ENCODE data around the gene SH3PXD2A. TPM values are rescaled to one million over a fixed set of nuclear protein-coding genes. Genes with fewer than 3 reads are reported as not detected.
"Not testable (repeated sequence)": the region's sequence is repeated elsewhere in the genome, so short reads cannot be mapped to it uniquely, and the experiment has no call there.

SH3PXD2A gene
- total RNA-seq, 1 donor = 3.1 TPM

- Histone ChIP-seq H3K4me3 (ENCODE audit: low read length) (no peak overlapping the region), H3K9me3 (ENCODE audit: low read depth, low read length) (no peaks in the 10 kb centered on the region), H3K27me3 (ENCODE audit: insufficient read depth, low read length) (peaks cover 3% of the 10 kb centered on the region), H3K4me1 (ENCODE audit: insufficient read depth, low read length) (peaks cover 27% of the 10 kb centered on the region)
Measured at GRCh38 chr10:103847909-103848468, 7.4 kb downstream of the SH3PXD2A start.

- H3K27me3 ChIP-seq (ENCODE audit: insufficient read depth, low read length) = no peaks in the 10 kb centered on the region
- no peaks in the 10 kb centered on the region for H3K9me3 ChIP-seq (ENCODE audit: low read depth, low read length)
- peaks cover 27% of the 10 kb centered on the region for H3K4me1 ChIP-seq (ENCODE audit: insufficient read depth, low read length)
- no peak overlapping the region for H3K4me3 ChIP-seq (ENCODE audit: low read length)
Measured at GRCh38 chr10:103847346-103847745, 8.0 kb downstream of the SH3PXD2A start.

- Histone ChIP-seq H3K9me3 (ENCODE audit: low read depth, low read length) (no peaks in the 10 kb centered on the region), H3K27me3 (ENCODE audit: insufficient read depth, low read length) (no peaks in the 10 kb centered on the region), H3K4me3 (ENCODE audit: low read length) (no peak overlapping the region), H3K4me1 (ENCODE audit: insufficient read depth, low read length) (peaks cover 27% of the 10 kb centered on the region)
Measured at GRCh38 chr10:103845972-103846371, 9.4 kb downstream of the SH3PXD2A start.

GRCh38 chr10:103845346-103845745 lies 10.0 kb downstream of the SH3PXD2A start:
- H3K4me3 ChIP-seq (ENCODE audit: low read length); H3K27me3 ChIP-seq (ENCODE audit: insufficient read depth, low read length); H3K9me3 ChIP-seq (ENCODE audit: low read depth, low read length): not testable (repeated sequence)
- H3K4me1 ChIP-seq (ENCODE audit: insufficient read depth, low read length) = peaks cover 21% of the 10 kb centered on the region

GRCh38 chr10:103843854-103844570 lies 11.4 kb downstream of the SH3PXD2A start:
- peaks cover 12% of the 10 kb centered on the region for H3K4me1 ChIP-seq (ENCODE audit: insufficient read depth, low read length)
- H3K4me3 ChIP-seq (ENCODE audit: low read length) = no peak overlapping the region
- H3K9me3 ChIP-seq (ENCODE audit: low read depth, low read length) = no peaks in the 10 kb centered on the region
- no peaks in the 10 kb centered on the region for H3K27me3 ChIP-seq (ENCODE audit: insufficient read depth, low read length)

- Histone ChIP-seq H3K9me3 (ENCODE audit: low read depth, low read length) (no peaks in the 10 kb centered on the region), H3K27me3 (ENCODE audit: insufficient read depth, low read length) (no peaks in the 10 kb centered on the region), H3K4me3 (ENCODE audit: low read length) (no peak overlapping the region), H3K4me1 (ENCODE audit: insufficient read depth, low read length) (peaks cover 12% of the 10 kb centered on the region)
Measured at GRCh38 chr10:103843045-103843444, 12.3 kb downstream of the SH3PXD2A start.

- H3K27me3 ChIP-seq (ENCODE audit: insufficient read depth, low read length) = no peaks in the 10 kb centered on the region
- peaks cover 12% of the 10 kb centered on the region for H3K4me1 ChIP-seq (ENCODE audit: insufficient read depth, low read length)
- H3K9me3 ChIP-seq (ENCODE audit: low read depth, low read length) = no peaks in the 10 kb centered on the region
- no peak overlapping the region for H3K4me3 ChIP-seq (ENCODE audit: low read length)
Measured at GRCh38 chr10:103842605-103843004, 12.8 kb downstream of the SH3PXD2A start.

- no peaks in the 10 kb centered on the region for H3K9me3 ChIP-seq (ENCODE audit: low read depth, low read length)
- no peak overlapping the region for H3K4me3 ChIP-seq (ENCODE audit: low read length)
- peaks cover 10% of the 10 kb centered on the region for H3K4me1 ChIP-seq (ENCODE audit: insufficient read depth, low read length)
- H3K27me3 ChIP-seq (ENCODE audit: insufficient read depth, low read length) = no peaks in the 10 kb centered on the region
Measured at GRCh38 chr10:103841519-103841918, 13.9 kb downstream of the SH3PXD2A start.

- H3K27me3 ChIP-seq (ENCODE audit: insufficient read depth, low read length) = no peaks in the 10 kb centered on the region
- peaks cover 2% of the 10 kb centered on the region for H3K4me1 ChIP-seq (ENCODE audit: insufficient read depth, low read length)
- no peaks in the 10 kb centered on the region for H3K9me3 ChIP-seq (ENCODE audit: low read depth, low read length)
- no peak overlapping the region for H3K4me3 ChIP-seq (ENCODE audit: low read length)
Measured at GRCh38 chr10:103840740-103841070, 14.7 kb downstream of the SH3PXD2A start.

GRCh38 chr10:103839872-103840739 lies 15.3 kb downstream of the SH3PXD2A start:
- Histone ChIP-seq H3K4me3 (ENCODE audit: low read length) (no peak overlapping the region), H3K4me1 (ENCODE audit: insufficient read depth, low read length) (no peaks in the 10 kb centered on the region), H3K9me3 (ENCODE audit: low read depth, low read length) (no peaks in the 10 kb centered on the region), H3K27me3 (ENCODE audit: insufficient read depth, low read length) (no peaks in the 10 kb centered on the region)

GRCh38 chr10:103839519-103839871 lies 15.9 kb downstream of the SH3PXD2A start:
- Histone ChIP-seq H3K27me3 (ENCODE audit: insufficient read depth, low read length) (no peaks in the 10 kb centered on the region), H3K9me3 (ENCODE audit: low read depth, low read length) (no peaks in the 10 kb centered on the region), H3K4me1 (ENCODE audit: insufficient read depth, low read length) (no peaks in the 10 kb centered on the region), H3K4me3 (ENCODE audit: low read length) (no peak overlapping the region)

GRCh38 chr10:103838862-103839518 lies 16.4 kb downstream of the SH3PXD2A start:
- no peaks in the 10 kb centered on the region for H3K9me3 ChIP-seq (ENCODE audit: low read depth, low read length)
- H3K4me1 ChIP-seq (ENCODE audit: insufficient read depth, low read length) = no peaks in the 10 kb centered on the region
- no peaks in the 10 kb centered on the region for H3K27me3 ChIP-seq (ENCODE audit: insufficient read depth, low read length)
- no peak overlapping the region for H3K4me3 ChIP-seq (ENCODE audit: low read length)

GRCh38 chr10:103838070-103838395 lies 17.3 kb downstream of the SH3PXD2A start:
- Histone ChIP-seq H3K4me1 (ENCODE audit: insufficient read depth, low read length) (no peaks in the 10 kb centered on the region), H3K27me3 (ENCODE audit: insufficient read depth, low read length) (no peaks in the 10 kb centered on the region), H3K4me3 (ENCODE audit: low read length) (no peak overlapping the region), H3K9me3 (ENCODE audit: low read depth, low read length) (peaks cover under 1% of the 10 kb centered on the region)

- no peaks in the 10 kb centered on the region for H3K27me3 ChIP-seq (ENCODE audit: insufficient read depth, low read length)
- peaks cover 4% of the 10 kb centered on the region for H3K9me3 ChIP-seq (ENCODE audit: low read depth, low read length)
- no peaks in the 10 kb centered on the region for H3K4me1 ChIP-seq (ENCODE audit: insufficient read depth, low read length)
- no peak overlapping the region for H3K4me3 ChIP-seq (ENCODE audit: low read length)
Measured at GRCh38 chr10:103837370-103838069, 17.9 kb downstream of the SH3PXD2A start.

GRCh38 chr10:103836861-103837260 lies 18.5 kb downstream of the SH3PXD2A start:
- Histone ChIP-seq H3K27me3 (ENCODE audit: insufficient read depth, low read length) (no peaks in the 10 kb centered on the region), H3K4me1 (ENCODE audit: insufficient read depth, low read length) (no peaks in the 10 kb centered on the region), H3K9me3 (ENCODE audit: low read depth, low read length) (peaks cover 4% of the 10 kb centered on the region), H3K4me3 (ENCODE audit: low read length) (no peak overlapping the region)

Measured in mononuclear cell (primary cell).